ENCODE data around the gene MTG1. TPM values are rescaled to one million over a fixed set of nuclear protein-coding genes. Genes with fewer than 3 reads are reported as not detected.

The MTG1 gene
- total RNA-seq, 4 donors from 2014 or later = 26.5 to 139 (median 47.0) TPM

DNA sequence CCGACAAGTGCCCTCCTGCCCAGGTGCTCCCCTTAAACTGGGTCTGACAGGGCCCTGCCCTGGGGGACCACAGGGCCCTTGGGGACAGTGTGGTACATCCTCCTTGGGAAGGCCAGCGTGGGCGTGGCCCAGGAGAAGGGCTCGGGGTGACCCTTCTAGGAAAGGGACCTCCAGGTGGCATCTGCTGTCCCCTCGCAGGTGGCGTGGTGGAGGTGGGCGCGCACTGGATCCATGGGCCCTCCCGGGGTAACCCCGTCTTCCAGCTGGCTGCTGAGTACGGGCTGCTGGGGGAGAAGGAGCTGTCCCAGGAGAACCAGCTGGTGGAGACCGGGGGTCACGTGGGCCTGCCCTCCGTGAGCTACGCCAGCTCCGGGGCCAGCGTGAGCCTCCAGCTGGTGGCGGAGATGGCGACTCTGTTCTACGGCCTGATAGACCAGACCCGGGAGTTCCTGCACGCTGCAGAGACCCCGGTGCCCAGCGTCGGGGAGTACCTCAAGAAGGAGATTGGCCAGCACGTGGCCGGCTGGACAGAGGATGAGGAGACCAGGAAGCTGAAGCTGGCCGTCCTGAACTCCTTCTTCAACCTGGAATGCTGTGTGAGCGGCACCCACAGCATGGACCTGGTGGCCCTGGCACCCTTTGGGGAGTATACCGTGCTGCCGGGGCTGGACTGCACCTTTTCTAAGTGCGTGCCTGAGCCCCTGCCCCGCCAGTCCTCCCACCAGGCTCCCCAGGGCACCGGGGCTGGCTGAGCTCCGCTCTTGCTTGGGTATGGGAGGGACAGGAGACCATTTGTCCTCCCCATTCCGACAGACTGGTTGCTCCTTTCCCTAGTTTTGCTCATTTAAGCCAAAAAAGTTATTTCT, 13.9 kb upstream of the MTG1 start:
- Histone ChIP-seq H3K4me1 (peaks cover 10 to 22% (median 18%) of the 10 kb centered on the region in 4 donors), H3K4me3 (peak overlapping the region; percentile 51 to 94 (median 64)), H3K27me3 (no peaks in the 10 kb centered on the region), H3K27ac (peak overlapping the region; percentile 82 to 89 (median 84)), H3K36me3 (no peaks in the 10 kb centered on the region), H3K9me3 (no peaks in the 10 kb centered on the region)
- WGBS, 2 donors (ENCODE audit: low coverage in 1 of 2) = 82% methylated on average over 35 of the region's 36 CpGs; no CpG with 5 or more reads in 1 of the 2 donors
- intact Hi-C loops (cut with DNase I; ENCODE audit: low total_unique reads) (no loop called here), in situ Hi-C loops (cut with MboI; ENCODE audit: low pct_ligation_motif_present in 1 of 4, low pct_unique_long_range_greater_than_20kb in 1 of 4, low sequenced_read_pairs in 3 of 4) (loop anchor here in 1 of 4 donors (10.0 kb wide), 1 partner anchor 65 kb away; no protein-coding TSS in a partner anchor)
- no peak for DNase-seq
- TF ChIP-seq POLR2AphosphoS5 (IDR thresholded peaks at IDR 0.05) (no peak), POLR2A (IDR thresholded peaks at IDR 0.05) (no peak), EP300 (IDR thresholded peaks at IDR 0.05; ENCODE audit: low read depth) (no peak)
- TF ChIP-seq, protein P1, sequence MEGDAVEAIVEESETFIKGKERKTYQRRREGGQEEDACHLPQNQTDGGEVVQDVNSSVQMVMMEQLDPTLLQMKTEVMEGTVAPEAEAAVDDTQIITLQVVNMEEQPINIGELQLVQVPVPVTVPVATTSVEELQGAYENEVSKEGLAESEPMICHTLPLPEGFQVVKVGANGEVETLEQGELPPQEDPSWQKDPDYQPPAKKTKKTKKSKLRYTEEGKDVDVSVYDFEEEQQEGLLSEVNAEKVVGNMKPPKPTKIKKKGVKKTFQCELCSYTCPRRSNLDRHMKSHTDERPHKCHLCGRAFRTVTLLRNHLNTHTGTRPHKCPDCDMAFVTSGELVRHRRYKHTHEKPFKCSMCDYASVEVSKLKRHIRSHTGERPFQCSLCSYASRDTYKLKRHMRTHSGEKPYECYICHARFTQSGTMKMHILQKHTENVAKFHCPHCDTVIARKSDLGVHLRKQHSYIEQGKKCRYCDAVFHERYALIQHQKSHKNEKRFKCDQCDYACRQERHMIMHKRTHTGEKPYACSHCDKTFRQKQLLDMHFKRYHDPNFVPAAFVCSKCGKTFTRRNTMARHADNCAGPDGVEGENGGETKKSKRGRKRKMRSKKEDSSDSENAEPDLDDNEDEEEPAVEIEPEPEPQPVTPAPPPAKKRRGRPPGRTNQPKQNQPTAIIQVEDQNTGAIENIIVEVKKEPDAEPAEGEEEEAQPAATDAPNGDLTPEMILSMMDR (IDR thresholded peaks at IDR 0.05) = no peak

DNA sequence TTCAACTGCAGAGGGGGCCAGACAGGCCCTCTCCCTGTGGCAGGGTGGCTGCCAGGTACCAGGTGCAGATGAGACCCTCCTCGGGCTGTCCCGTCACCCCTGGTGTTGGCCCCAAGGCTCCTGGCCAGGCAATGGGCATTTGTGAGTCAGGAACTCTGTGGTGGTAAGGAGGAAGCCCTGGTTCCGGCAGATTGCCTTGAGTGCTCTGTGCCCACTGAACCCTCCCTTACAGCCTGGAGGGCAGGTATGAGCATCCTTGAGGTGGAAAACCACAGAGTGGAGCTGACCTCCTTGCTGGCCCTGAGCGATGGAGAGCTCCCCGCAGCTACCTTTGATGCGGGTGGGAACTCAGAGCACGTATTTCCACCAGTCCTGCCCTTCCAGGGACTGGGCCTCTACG, 12.9 kb upstream of the MTG1 start:
- H3K27ac ChIP-seq = no peak overlapping the region
- no peaks in the 10 kb centered on the region for H3K36me3 ChIP-seq
- no peak overlapping the region for H3K4me3 ChIP-seq
- H3K4me1 ChIP-seq = peaks cover 10 to 22% (median 18%) of the 10 kb centered on the region in 4 donors
- no peaks in the 10 kb centered on the region for H3K9me3 ChIP-seq
- intact Hi-C loops (cut with DNase I; ENCODE audit: low total_unique reads) = no loop called here
- no peak for TF ChIP-seq EP300 (IDR thresholded peaks at IDR 0.05; ENCODE audit: low read depth)
- TF ChIP-seq, protein P1 (IDR thresholded peaks at IDR 0.05) = no peak
- TF ChIP-seq POLR2AphosphoS5 (IDR thresholded peaks at IDR 0.05) = no peak
- TF ChIP-seq POLR2A (IDR thresholded peaks at IDR 0.05) = no peak
- WGBS, 2 donors (ENCODE audit: low coverage in 1 of 2) = 89% methylated on average over 8 of the region's 8 CpGs; no CpG with 5 or more reads in 1 of the 2 donors
- no peak for DNase-seq
- in situ Hi-C loops (cut with MboI; ENCODE audit: low pct_ligation_motif_present in 1 of 4, low pct_unique_long_range_greater_than_20kb in 1 of 4, low sequenced_read_pairs in 3 of 4) = loop anchor here in 1 of 4 donors (10.0 kb wide), 1 partner anchor 66 kb away; no protein-coding TSS in a partner anchor
- H3K27me3 ChIP-seq = no peaks in the 10 kb centered on the region

DNA sequence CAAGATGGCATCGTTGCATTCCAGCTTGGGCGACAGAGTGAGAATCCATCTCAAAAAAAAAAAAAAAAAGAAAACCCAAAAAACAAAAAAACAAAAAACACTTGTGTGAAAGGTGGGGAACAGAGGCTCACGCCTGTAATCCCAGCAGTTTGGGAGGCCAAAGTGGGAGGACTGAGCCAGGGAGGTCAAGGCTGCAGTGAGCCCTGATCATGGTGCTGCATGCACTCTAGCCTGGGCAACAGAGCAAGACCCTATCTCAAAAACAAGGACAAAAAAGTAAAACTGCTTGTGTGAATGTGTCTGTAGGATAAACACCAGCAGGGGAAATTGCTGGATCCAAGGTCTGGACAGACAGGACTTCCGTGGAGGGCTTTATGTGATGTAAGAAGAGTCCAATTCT, 10.4 kb upstream of the MTG1 start:
- no peak for DNase-seq
- intact Hi-C loops (cut with DNase I; ENCODE audit: low total_unique reads) (no loop called here), in situ Hi-C loops (cut with MboI; ENCODE audit: low pct_ligation_motif_present in 1 of 4, low pct_unique_long_range_greater_than_20kb in 1 of 4, low sequenced_read_pairs in 3 of 4) (loop anchor here in 1 of 4 donors (10.0 kb wide), 1 partner anchor 69 kb away; no protein-coding TSS in a partner anchor)
- Histone ChIP-seq H3K27ac (no peak overlapping the region), H3K9me3 (no peaks in the 10 kb centered on the region), H3K4me1 (peaks cover 5 to 10% (median 10%) of the 10 kb centered on the region in 4 donors), H3K4me3 (no peak overlapping the region), H3K27me3 (no peaks in the 10 kb centered on the region), H3K36me3 (no peaks in the 10 kb centered on the region)
- WGBS, 2 donors (ENCODE audit: low coverage in 1 of 2) = 81 to 97% methylated on average over 2 to 4 of the region's 4 CpGs
- no peak for TF ChIP-seq POLR2AphosphoS5 (IDR thresholded peaks at IDR 0.05)
- TF ChIP-seq EP300 (IDR thresholded peaks at IDR 0.05; ENCODE audit: low read depth) = no peak
- TF ChIP-seq, protein P1 (IDR thresholded peaks at IDR 0.05) = no peak
- no peak for TF ChIP-seq POLR2A (IDR thresholded peaks at IDR 0.05)

DNA sequence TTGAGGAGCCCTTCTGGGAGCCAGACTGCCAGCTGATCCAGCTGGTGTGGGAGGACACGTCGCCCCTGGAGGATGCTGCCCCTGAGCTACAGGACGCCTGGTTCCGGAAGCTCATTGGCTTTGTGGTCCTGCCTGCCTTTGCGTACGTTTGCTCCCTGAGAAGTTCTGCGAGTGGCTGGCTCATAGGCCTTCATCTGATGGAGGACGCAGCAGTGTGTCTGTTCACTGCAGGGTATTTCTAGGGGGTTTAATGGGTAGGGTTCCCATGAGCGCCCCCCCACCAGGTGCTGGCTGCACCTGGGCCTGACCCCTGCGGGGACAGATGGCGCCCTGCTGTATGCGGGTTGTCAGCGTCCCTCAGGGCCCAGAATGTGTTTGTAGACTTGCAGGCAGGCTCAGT, 9.9 kb upstream of the MTG1 start:
- WGBS, 2 donors (ENCODE audit: low coverage in 1 of 2) = 87% methylated on average over 13 of the region's 13 CpGs; no CpG with 5 or more reads in 1 of the 2 donors
- intact Hi-C loops (cut with DNase I; ENCODE audit: low total_unique reads) (no loop called here), in situ Hi-C loops (cut with MboI; ENCODE audit: low pct_ligation_motif_present in 1 of 4, low pct_unique_long_range_greater_than_20kb in 1 of 4, low sequenced_read_pairs in 3 of 4) (loop anchor here in 1 of 4 donors (10.0 kb wide), 1 partner anchor 69 kb away; no protein-coding TSS in a partner anchor)
- no peaks in the 10 kb centered on the region for H3K36me3 ChIP-seq
- no peak for TF ChIP-seq EP300 (IDR thresholded peaks at IDR 0.05; ENCODE audit: low read depth)
- no peak for TF ChIP-seq POLR2AphosphoS5 (IDR thresholded peaks at IDR 0.05)
- peaks cover 5 to 10% (median 10%) of the 10 kb centered on the region in 4 donors for H3K4me1 ChIP-seq
- no peak overlapping the region for H3K4me3 ChIP-seq
- no peak for DNase-seq
- H3K27ac ChIP-seq = no peak overlapping the region
- H3K27me3 ChIP-seq = no peaks in the 10 kb centered on the region
- no peaks in the 10 kb centered on the region for H3K9me3 ChIP-seq
